Neural cell (in vitro differentiated cells): Measurements from ENCODE around the gene ACOD1. TPM values are rescaled to one million over a fixed set of nuclear protein-coding genes. Genes with fewer than 3 reads are reported as not detected.

Source experiments
- H2AFZ ChIP-seq: fragments of 200-600, 300-800 bp; sonication (generic), shearing (Covaris generic); 2 replicates; pipeline ENCODE4 v1.6.0; 2014; ENCODE audit warnings: low read depth, mild to moderate bottlenecking, antibody characterized with exemption, low read length, moderate library complexity
- H3F3A ChIP-seq: fragments of 200-600 bp; shearing (Covaris generic); 2 replicates; pipeline ENCODE4 v1.6.1; 2016; ENCODE audit warnings: mild to moderate bottlenecking, moderate library complexity, mixed read lengths, antibody characterized with exemption, low read length; ENCODE audit not compliant: insufficient read depth, poor library complexity, severe bottlenecking
- H3K27ac ChIP-seq: fragments of 200-600, 300-800 bp; sonication (generic), shearing (Covaris generic); 2 replicates; pipeline ENCODE4 v1.5.1; 2014; ENCODE audit warnings: mild to moderate bottlenecking, low read length, moderate library complexity
- H3K27me3 ChIP-seq: fragments of 300-800, 200-600 bp; sonication (generic), shearing (Covaris generic); 2 replicates; pipeline ENCODE4 v1.6.0; 2014; ENCODE audit warnings: mild to moderate bottlenecking, low read depth, low read length, moderate library complexity; ENCODE audit not compliant: insufficient read depth
- H3K36me3 ChIP-seq: fragments of 300-800, 200-600 bp; sonication (generic), shearing (Covaris generic); 2 replicates; pipeline ENCODE4 v1.5.1; 2014; ENCODE audit warnings: mild to moderate bottlenecking, antibody characterized with exemption, low read length, moderate library complexity; ENCODE audit not compliant: insufficient read depth
- H3K4me2 ChIP-seq: fragments of 300-800, 200-600 bp; sonication (generic), shearing (Covaris generic); 2 replicates; pipeline ENCODE4 v1.6.0; 2014; ENCODE audit warnings: mild to moderate bottlenecking, low read length
- H3K4me3 ChIP-seq: fragments of 300-800, 200-600 bp; sonication (generic), shearing (Covaris generic); 2 replicates; pipeline ENCODE4 v1.5.1; 2014; ENCODE audit warnings: mild to moderate bottlenecking, low read length, moderate library complexity
- H3K79me2 ChIP-seq: fragments of 200-600 bp; shearing (Covaris generic); replicated peaks from 2 replicates; pipeline ENCODE4 v1.6.0; 2014; ENCODE audit warnings: mild to moderate bottlenecking, low read length, moderate library complexity; ENCODE audit not compliant: insufficient read depth
- H3K9ac ChIP-seq: fragments of 300-800, 200-600 bp; sonication (generic), shearing (Covaris generic); 2 replicates; pipeline ENCODE4 v1.6.1; 2016; ENCODE audit warnings: mild to moderate bottlenecking, low read length, mixed read lengths
- H3K9me2 ChIP-seq: fragments of 200-600 bp; shearing (Covaris generic); 2 replicates; pipeline ENCODE4 v1.6.1; 2016; ENCODE audit warnings: mild to moderate bottlenecking, low read length, mixed read lengths; ENCODE audit not compliant: insufficient read depth
- H3K9me3 ChIP-seq: fragments of 200-600, 300-800 bp; sonication (generic), shearing (Covaris generic); 2 replicates; pipeline ENCODE4 v1.6.1; 2016; ENCODE audit warnings: mild to moderate bottlenecking, mixed run types, low read length, moderate library complexity, mixed read lengths
- H4K20me1 ChIP-seq: fragments of 200-600 bp; shearing (Covaris generic); 2 replicates; pipeline ENCODE4 v1.6.1; 2016; ENCODE audit warnings: mild to moderate bottlenecking, mixed run types; ENCODE audit not compliant: insufficient read depth
- CTCF ChIP-seq: fragments of 450-650 bp; IDR thresholded peaks from 2 replicates; pipeline ENCODE4 v1.5.1; 2014; ENCODE audit warnings: antibody characterized with exemption, mild to moderate bottlenecking, moderate library complexity; ENCODE audit not compliant: poor library complexity, severe bottlenecking
- EP300 ChIP-seq: fragments of 450-650 bp; conservative IDR thresholded peaks from 2 replicates; pipeline ENCODE4 v1.6.1; 2014; ENCODE audit warnings: antibody characterized with exemption, mild to moderate bottlenecking, moderate library complexity; ENCODE audit not compliant: poor library complexity, severe bottlenecking
- EZH2 ChIP-seq: fragments of 200-600, 300-800 bp; shearing (Covaris generic), sonication (generic); IDR thresholded peaks from 2 replicates; pipeline ENCODE4 v1.6.1; 2014; ENCODE audit warnings: antibody characterized with exemption, low read length, borderline replicate concordance, mild to moderate bottlenecking; ENCODE audit not compliant: insufficient read depth, poor library complexity, severe bottlenecking
- MXI1 ChIP-seq: fragments of 450-650 bp; conservative IDR thresholded peaks from 2 replicates; pipeline ENCODE4 v1.6.1; 2014; ENCODE audit warnings: antibody characterized with exemption, mild to moderate bottlenecking; ENCODE audit not compliant: poor library complexity, severe bottlenecking
- POLR2AphosphoS5 ChIP-seq: IDR thresholded peaks from 2 replicates; pipeline ENCODE4 v1.6.1; 2012
- RAD21 ChIP-seq: fragments of 450-650 bp; conservative IDR thresholded peaks from 2 replicates; pipeline ENCODE4 v1.6.1; 2014; ENCODE audit warnings: antibody characterized with exemption, mild to moderate bottlenecking, moderate library complexity
- SMC3 ChIP-seq: fragments of 450-650 bp; conservative IDR thresholded peaks from 2 replicates; pipeline ENCODE4 v1.6.1; 2014; ENCODE audit warnings: antibody characterized with exemption, mild to moderate bottlenecking, moderate library complexity; ENCODE audit not compliant: poor library complexity
- TAF1 ChIP-seq: IDR thresholded peaks from 2 replicates; pipeline ENCODE4 v1.6.1; 2012; ENCODE audit warnings: low read depth
- polyA plus RNA-seq: library from polyadenylated mRNA; depleted of rRNA; stranded (reverse); fragments of >200 nt; gene quantifications from 2 replicates; pipeline ENCODE4 v1.2.3, GENCODE V29; 2014
- TF ChIP-seq, protein P1 (sequence below): IDR thresholded peaks from 2 replicates; pipeline ENCODE4 v1.6.1; 2012; ENCODE audit warnings: borderline replicate concordance

The ACOD1 gene
- polyA plus RNA-seq, 1 donor from 2014 or later = not detected

DNA sequence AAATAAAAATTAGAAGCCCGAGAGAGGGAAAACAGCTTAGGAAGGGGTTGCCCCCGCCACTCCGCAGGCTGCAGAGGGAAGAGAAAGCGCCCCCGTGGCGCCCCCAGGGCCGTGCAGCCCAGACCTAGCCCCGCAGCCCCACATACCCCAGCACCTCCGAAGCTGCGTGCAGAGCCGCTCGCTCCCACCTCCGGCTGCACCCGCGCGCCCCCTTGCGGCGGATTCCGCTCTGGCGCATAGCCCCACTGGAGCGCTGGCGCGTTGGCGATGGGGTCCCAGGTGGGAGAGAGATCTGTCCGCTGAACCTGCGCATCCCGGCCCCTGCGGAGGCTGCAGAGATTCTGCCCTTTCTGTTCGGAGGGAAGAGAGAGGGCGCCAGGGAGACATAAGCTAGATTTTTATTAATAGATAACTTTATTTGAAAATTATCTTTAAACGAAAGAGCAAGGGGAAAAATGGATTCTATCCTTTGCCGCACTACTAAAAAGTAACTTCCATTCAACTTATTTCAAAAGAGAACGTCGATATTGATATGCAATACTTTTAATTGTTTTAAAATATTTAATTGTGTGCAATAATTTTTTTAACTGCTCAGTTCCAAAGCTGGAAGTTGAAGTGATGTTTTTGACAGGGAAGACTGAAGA is 31.9 kb downstream of the ACOD1 start:
- H3K9ac ChIP-seq = no peak overlapping the region
- H3K79me2 ChIP-seq = no peaks in the 10 kb centered on the region
- no peak overlapping the region for H2AFZ ChIP-seq
- H3K4me2 ChIP-seq = no peak overlapping the region
- no peaks in the 10 kb centered on the region for H3K36me3 ChIP-seq
- no peaks in the 10 kb centered on the region for H3F3A ChIP-seq
- H3K27me3 ChIP-seq = peaks cover 9% of the 10 kb centered on the region
- TF ChIP-seq SMC3 (peak; percentile 67), EP300 (no peak), CTCF (peak; percentile 78), MXI1 (no peak), POLR2AphosphoS5 (no peak), RAD21 (peak; percentile 58), TAF1 (no peak), EZH2 (no peak)
- TF ChIP-seq, protein P1, sequence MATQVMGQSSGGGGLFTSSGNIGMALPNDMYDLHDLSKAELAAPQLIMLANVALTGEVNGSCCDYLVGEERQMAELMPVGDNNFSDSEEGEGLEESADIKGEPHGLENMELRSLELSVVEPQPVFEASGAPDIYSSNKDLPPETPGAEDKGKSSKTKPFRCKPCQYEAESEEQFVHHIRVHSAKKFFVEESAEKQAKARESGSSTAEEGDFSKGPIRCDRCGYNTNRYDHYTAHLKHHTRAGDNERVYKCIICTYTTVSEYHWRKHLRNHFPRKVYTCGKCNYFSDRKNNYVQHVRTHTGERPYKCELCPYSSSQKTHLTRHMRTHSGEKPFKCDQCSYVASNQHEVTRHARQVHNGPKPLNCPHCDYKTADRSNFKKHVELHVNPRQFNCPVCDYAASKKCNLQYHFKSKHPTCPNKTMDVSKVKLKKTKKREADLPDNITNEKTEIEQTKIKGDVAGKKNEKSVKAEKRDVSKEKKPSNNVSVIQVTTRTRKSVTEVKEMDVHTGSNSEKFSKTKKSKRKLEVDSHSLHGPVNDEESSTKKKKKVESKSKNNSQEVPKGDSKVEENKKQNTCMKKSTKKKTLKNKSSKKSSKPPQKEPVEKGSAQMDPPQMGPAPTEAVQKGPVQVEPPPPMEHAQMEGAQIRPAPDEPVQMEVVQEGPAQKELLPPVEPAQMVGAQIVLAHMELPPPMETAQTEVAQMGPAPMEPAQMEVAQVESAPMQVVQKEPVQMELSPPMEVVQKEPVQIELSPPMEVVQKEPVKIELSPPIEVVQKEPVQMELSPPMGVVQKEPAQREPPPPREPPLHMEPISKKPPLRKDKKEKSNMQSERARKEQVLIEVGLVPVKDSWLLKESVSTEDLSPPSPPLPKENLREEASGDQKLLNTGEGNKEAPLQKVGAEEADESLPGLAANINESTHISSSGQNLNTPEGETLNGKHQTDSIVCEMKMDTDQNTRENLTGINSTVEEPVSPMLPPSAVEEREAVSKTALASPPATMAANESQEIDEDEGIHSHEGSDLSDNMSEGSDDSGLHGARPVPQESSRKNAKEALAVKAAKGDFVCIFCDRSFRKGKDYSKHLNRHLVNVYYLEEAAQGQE = no peak
- H3K27ac ChIP-seq = no peak overlapping the region
- no peaks in the 10 kb centered on the region for H3K9me3 ChIP-seq
- H4K20me1 ChIP-seq = no peaks in the 10 kb centered on the region
- no peaks in the 10 kb centered on the region for H3K9me2 ChIP-seq
- peak overlapping the region; percentile 31 for H3K4me3 ChIP-seq

GRCh38 chr13:76982061-76982460 is 33.8 kb downstream of the ACOD1 start:
- H4K20me1 ChIP-seq = no peaks in the 10 kb centered on the region
- TF ChIP-seq MXI1 = no peak
- no peak for TF ChIP-seq EZH2
- no peak for TF ChIP-seq RAD21
- TF ChIP-seq SMC3 = no peak
- no peak for TF ChIP-seq EP300
- TF ChIP-seq, protein P1 = no peak
- H3K27me3 ChIP-seq = peaks cover 9% of the 10 kb centered on the region
- no peak overlapping the region for H3K27ac ChIP-seq
- no peaks in the 10 kb centered on the region for H3K36me3 ChIP-seq
- no peaks in the 10 kb centered on the region for H3K9me2 ChIP-seq
- H3K4me2 ChIP-seq = no peak overlapping the region
- H3K79me2 ChIP-seq = no peaks in the 10 kb centered on the region
- H3K9ac ChIP-seq = no peak overlapping the region
- H3F3A ChIP-seq = no peaks in the 10 kb centered on the region
- no peak overlapping the region for H2AFZ ChIP-seq
- H3K9me3 ChIP-seq = no peaks in the 10 kb centered on the region
- H3K4me3 ChIP-seq = no peak overlapping the region
